HG02571 (cell line): Measurements from ENCODE around the gene ARHGAP18.

Experiments
- ATAC-seq: cut with Tn5 transposase; IDR thresholded peaks from one replicate; pipeline ENCODE4 v1.9.1; 2021; ENCODE audit warnings: mild to moderate bottlenecking, moderate library complexity; ENCODE audit not compliant: unreplicated experiment

The ARHGAP18 gene

GRCh38 chr6:129709769-129710449 is at the start of gene ARHGAP18:
Gene ARHGAP18 (minus strand): TSS chr6:129710177. CDS start chr6:129710136, 41 bp downstream.
- peak; percentile 93 for ATAC-seq

GRCh38 chr6:129755787-129756186 is 45.8 kb upstream of the ARHGAP18 start:
- no peak for ATAC-seq

- ATAC-seq = no peak
These were observed 44.8 kb upstream of the ARHGAP18 start for GRCh38 chr6:129754750-129755149.

GRCh38 chr6:129753422-129753821 is 43.4 kb upstream of the ARHGAP18 start:
- no peak for ATAC-seq

- no peak for ATAC-seq
These were observed 41.4 kb upstream of the ARHGAP18 start for GRCh38 chr6:129751384-129751783.

GRCh38 chr6:129750360-129750759 is 40.4 kb upstream of the ARHGAP18 start:
- ATAC-seq = no peak

- ATAC-seq = no peak
These were observed 39.8 kb upstream of the ARHGAP18 start for GRCh38 chr6:129749749-129750120.

- no peak for ATAC-seq
These were observed 39.1 kb upstream of the ARHGAP18 start for GRCh38 chr6:129748901-129749748.

- ATAC-seq = peak; percentile 87
These were observed 38.4 kb upstream of the ARHGAP18 start for GRCh38 chr6:129748212-129748900.

- ATAC-seq = no peak
These were observed 37.7 kb upstream of the ARHGAP18 start for GRCh38 chr6:129747588-129748112.

- ATAC-seq = no peak
These were observed 34.9 kb upstream of the ARHGAP18 start for GRCh38 chr6:129744880-129745237.

- no peak for ATAC-seq
These were observed 34.4 kb upstream of the ARHGAP18 start for GRCh38 chr6:129744201-129744879.

GRCh38 chr6:129740013-129740412 is 30.0 kb upstream of the ARHGAP18 start:
- ATAC-seq = no peak

GRCh38 chr6:129736105-129736504 is 26.1 kb upstream of the ARHGAP18 start:
- no peak for ATAC-seq

- no peak for ATAC-seq
These were observed 23.3 kb upstream of the ARHGAP18 start for GRCh38 chr6:129733290-129733689.

GRCh38 chr6:129732542-129732941 is 22.6 kb upstream of the ARHGAP18 start:
- ATAC-seq = no peak

GRCh38 chr6:129732034-129732433 is 22.1 kb upstream of the ARHGAP18 start:
- no peak for ATAC-seq

- ATAC-seq = no peak
These were observed 21.5 kb upstream of the ARHGAP18 start for GRCh38 chr6:129731428-129731827.

GRCh38 chr6:129730477-129731165 is 20.6 kb upstream of the ARHGAP18 start:
- no peak for ATAC-seq

GRCh38 chr6:129726650-129727049 is 16.7 kb upstream of the ARHGAP18 start:
- no peak for ATAC-seq
